Keratinocyte (primary cell): Measurements from ENCODE around the gene ZNF564. TPM values are rescaled to one million over a fixed set of nuclear protein-coding genes. Genes with fewer than 3 reads are reported as not detected.
"Not testable (repeated sequence)": the region's sequence is repeated elsewhere in the genome, so short reads cannot be mapped to it uniquely, and the experiment has no call there.

ENCODE experiments used
- DNase-seq: peaks from one replicate; pipeline ENCODE4 v3.0.0-alpha.2; 2011; ENCODE audit warnings: low read depth, missing footprints, low spot score
- FAIRE-seq: peaks from 2 replicates; lab custom pipeline; 2011; peaks lifted over from hg19 to GRCh38; lab: Jason Lieb, UNC
- H2AFZ ChIP-seq: 2 replicates; pipeline ENCODE4 v1.6.0; 2012; ENCODE audit warnings: low read length, control low read depth, inconsistent platforms; ENCODE audit not compliant: control insufficient read depth
- H3K27ac ChIP-seq: 2 replicates; pipeline ENCODE4 v1.5.1; 2011; ENCODE audit warnings: low read length; ENCODE audit not compliant: control insufficient read depth, insufficient read depth
- H3K27me3 ChIP-seq: 3 replicates; pipeline ENCODE4 v1.6.0; 2011; ENCODE audit warnings: low read length; ENCODE audit not compliant: control insufficient read depth, insufficient read depth; ENCODE audit errors: extremely low read depth
- H3K36me3 ChIP-seq, 2 experiments: 2 replicates in 1 of 2; 3 replicates in 1 of 2; pipeline ENCODE4 v1.5.1; 2011; ENCODE audit warnings: low read length in 2 of 2, mild to moderate bottlenecking in 1 of 2; ENCODE audit not compliant: control insufficient read depth in 2 of 2, insufficient read depth in 2 of 2; ENCODE audit errors: extremely low read depth in 1 of 2
- H3K4me1 ChIP-seq: 3 replicates; pipeline ENCODE4 v1.5.1; 2011; ENCODE audit warnings: low read length; ENCODE audit not compliant: control insufficient read depth, insufficient read depth; ENCODE audit errors: extremely low read depth
- H3K4me2 ChIP-seq: 3 replicates; pipeline ENCODE4 v1.6.0; 2011; ENCODE audit warnings: low read depth, low read length; ENCODE audit not compliant: control insufficient read depth, insufficient read depth; ENCODE audit errors: extremely low read depth
- H3K4me3 ChIP-seq, 3 experiments: fragments of 200-600 bp in 1 of 3; sonication (generic) in 1 of 3; 2 replicates in 2 of 3; 3 replicates in 1 of 3; pipeline ENCODE4 v1.5.1; 2011 to 2016; ENCODE audit warnings: low read length in 3 of 3, mild to moderate bottlenecking in 3 of 3, control low read depth in 2 of 3, inconsistent platforms in 1 of 3, low read depth in 1 of 3, mixed read lengths in 1 of 3, mixed run types in 1 of 3, moderate library complexity in 1 of 3; ENCODE audit not compliant: control insufficient read depth in 2 of 3, insufficient read depth in 2 of 3; ENCODE audit errors: extremely low read depth in 1 of 3
- H3K79me2 ChIP-seq: 2 replicates; pipeline ENCODE4 v1.6.0; 2012; ENCODE audit warnings: low read length; ENCODE audit not compliant: control insufficient read depth, insufficient read depth
- H3K9ac ChIP-seq: 3 replicates; pipeline ENCODE4 v1.6.0; 2011; ENCODE audit warnings: low read length; ENCODE audit not compliant: control insufficient read depth, insufficient read depth; ENCODE audit errors: extremely low read depth
- H3K9me1 ChIP-seq: 3 replicates; pipeline ENCODE4 v1.6.0; 2011; ENCODE audit warnings: low read length; ENCODE audit not compliant: control insufficient read depth, insufficient read depth; ENCODE audit errors: extremely low read depth
- H3K9me3 ChIP-seq: 2 replicates; pipeline ENCODE4 v1.5.1; 2012; ENCODE audit warnings: low read depth, low read length; ENCODE audit not compliant: control insufficient read depth
- H4K20me1 ChIP-seq: 3 replicates; pipeline ENCODE4 v1.6.0; 2011; ENCODE audit warnings: low read length; ENCODE audit not compliant: control insufficient read depth, insufficient read depth; ENCODE audit errors: extremely low read depth
- CTCF ChIP-seq, 3 experiments: IDR thresholded peaks in 1 of 3; conservative IDR thresholded peaks in 1 of 3; optimal IDR thresholded peaks in 1 of 3; 2 replicates in 2 of 3; 3 replicates in 1 of 3; pipeline versions ENCODE3 to v1.5.1; 2011; ENCODE audit warnings: low read length in 3 of 3, mild to moderate bottlenecking in 3 of 3, moderate library complexity in 2 of 3, control low read depth in 1 of 3, inconsistent platforms in 1 of 3; ENCODE audit not compliant: insufficient read depth in 2 of 3; ENCODE audit errors: extremely low read depth in 1 of 3
- EZH2 ChIP-seq: IDR thresholded peaks from one replicate; pipeline ENCODE4 v1.6.1; 2012; ENCODE audit warnings: inconsistent platforms, mild to moderate bottlenecking, low read length, moderate library complexity
- dilution Hi-C: fragments of 300-500 bp; cut with MboI; formaldehyde crosslinking; loops from one replicate; pipeline ENCODE4 v1.7.0; 2020; ENCODE audit warnings: low sequenced_read_pairs; ENCODE audit not compliant: extremely low pct_ligation_motif_present
- polyA plus RNA-seq, 5 experiments: library from polyadenylated mRNA; depleted of rRNA in 3 of 5; stranded (reverse) in 3 of 5; stranded (forward) in 1 of 5; unstranded in 1 of 5; fragments of >200 nt; gene quantifications; 1 replicate in 1 of 5; 2 replicates in 3 of 5; 3 replicates in 1 of 5; pipeline versions ENCODE4 v1.2.1 to v1.2.3, GENCODE V29; 2011 to 2012; ENCODE audit warnings: missing spikeins in 2 of 5, low read depth in 1 of 5, low replicate concordance in 1 of 5

ZNF564 gene
- polyA plus RNA-seq, 1 donor (not counting 4 experiments of a cell fraction or from before 2014, with no cell fraction given), result 3.5 TPM

GRCh38 chr19:12494260-12494860, 56.9 kb downstream of the ZNF564 start:
- Histone ChIP-seq H3K4me3 (no peak overlapping the region), H3K9me1 (no peaks in the 10 kb centered on the region), H3K27me3 (no peaks in the 10 kb centered on the region), H3K36me3 (no peaks in the 10 kb centered on the region), H4K20me1 (no peaks in the 10 kb centered on the region), H2AFZ (no peak overlapping the region), H3K9ac (no peak overlapping the region), H3K79me2 (no peaks in the 10 kb centered on the region), H3K27ac (no peak overlapping the region), H3K4me1 (peaks cover 7% of the 10 kb centered on the region), H3K4me2 (peak overlapping the region; percentile 93), H3K9me3 (no peaks in the 10 kb centered on the region)
- no peak for DNase-seq
- no peak for FAIRE-seq
- no peak for TF ChIP-seq EZH2
- TF ChIP-seq CTCF (optimal IDR thresholded peaks at IDR 0.05 in 1 of 3, IDR thresholded peaks at IDR 0.05 in 1 of 3, conservative IDR thresholded peaks at IDR 0.05 in 1 of 3; ENCODE audit: extremely low read depth in 1 of 3, insufficient read depth in 2 of 3, low read length in 3 of 3), result no peak
- dilution Hi-C loops, result no loop called here

- H3K4me2 ChIP-seq, FAIRE-seq, H3K9me3 ChIP-seq, dilution Hi-C loops, H3K79me2 ChIP-seq, H3K9ac ChIP-seq, H4K20me1 ChIP-seq, H2AFZ ChIP-seq, H3K4me1 ChIP-seq, DNase-seq, H3K27ac ChIP-seq, H3K9me1 ChIP-seq, H3K36me3 ChIP-seq, H3K27me3 ChIP-seq, H3K4me3 ChIP-seq: not testable (repeated sequence)
Measured at GRCh38 chr19:12486265-12486783, 65.0 kb downstream of the ZNF564 start.

GRCh38 chr19:12485571-12485970, 65.7 kb downstream of the ZNF564 start:
- DNase-seq (no peak), FAIRE-seq (no peak)
- dilution Hi-C loops, result no loop called here
- Histone ChIP-seq H3K79me2 (peaks cover 5% of the 10 kb centered on the region), H3K9me1 (no peaks in the 10 kb centered on the region), H2AFZ (no peak overlapping the region), H3K4me3 (no peak overlapping the region), H3K4me2 (no peak overlapping the region), H3K36me3 (no peaks in the 10 kb centered on the region), H3K27ac (no peak overlapping the region), H3K4me1 (peaks cover 6% of the 10 kb centered on the region), H3K9me3 (no peaks in the 10 kb centered on the region), H3K27me3 (no peaks in the 10 kb centered on the region), H4K20me1 (no peaks in the 10 kb centered on the region), H3K9ac (no peak overlapping the region)
- TF ChIP-seq EZH2 (no peak), CTCF (optimal IDR thresholded peaks at IDR 0.05 in 1 of 3, IDR thresholded peaks at IDR 0.05 in 1 of 3, conservative IDR thresholded peaks at IDR 0.05 in 1 of 3; ENCODE audit: extremely low read depth in 1 of 3, insufficient read depth in 2 of 3, low read length in 3 of 3) (no peak)
